Neural cell (in vitro differentiated cells): ENCODE measurements around the gene ZNF415. TPM values are rescaled to one million over a fixed set of nuclear protein-coding genes. Genes with fewer than 3 reads are reported as not detected.
A peak's percentile ranks its signal among the peaks of the same experiment; 100 is the strongest.

Experiments used
- H2AFZ ChIP-seq: fragments of 200-600, 300-800 bp; sonication (generic), shearing (Covaris generic); 2 replicates; pipeline ENCODE4 v1.6.0; 2014; ENCODE audit warnings: low read depth, mild to moderate bottlenecking, antibody characterized with exemption, low read length, moderate library complexity
- H3F3A ChIP-seq: fragments of 200-600 bp; shearing (Covaris generic); 2 replicates; pipeline ENCODE4 v1.6.1; 2016; ENCODE audit warnings: mild to moderate bottlenecking, moderate library complexity, mixed read lengths, antibody characterized with exemption, low read length; ENCODE audit not compliant: insufficient read depth, poor library complexity, severe bottlenecking
- H3K27ac ChIP-seq: fragments of 200-600, 300-800 bp; sonication (generic), shearing (Covaris generic); 2 replicates; pipeline ENCODE4 v1.5.1; 2014; ENCODE audit warnings: mild to moderate bottlenecking, low read length, moderate library complexity
- H3K27me3 ChIP-seq: fragments of 300-800, 200-600 bp; sonication (generic), shearing (Covaris generic); 2 replicates; pipeline ENCODE4 v1.6.0; 2014; ENCODE audit warnings: mild to moderate bottlenecking, low read depth, low read length, moderate library complexity; ENCODE audit not compliant: insufficient read depth
- H3K36me3 ChIP-seq: fragments of 300-800, 200-600 bp; sonication (generic), shearing (Covaris generic); 2 replicates; pipeline ENCODE4 v1.5.1; 2014; ENCODE audit warnings: mild to moderate bottlenecking, antibody characterized with exemption, low read length, moderate library complexity; ENCODE audit not compliant: insufficient read depth
- H3K4me2 ChIP-seq: fragments of 300-800, 200-600 bp; sonication (generic), shearing (Covaris generic); 2 replicates; pipeline ENCODE4 v1.6.0; 2014; ENCODE audit warnings: mild to moderate bottlenecking, low read length
- H3K4me3 ChIP-seq: fragments of 300-800, 200-600 bp; sonication (generic), shearing (Covaris generic); 2 replicates; pipeline ENCODE4 v1.5.1; 2014; ENCODE audit warnings: mild to moderate bottlenecking, low read length, moderate library complexity
- H3K79me2 ChIP-seq: fragments of 200-600 bp; shearing (Covaris generic); replicated peaks from 2 replicates; pipeline ENCODE4 v1.6.0; 2014; ENCODE audit warnings: mild to moderate bottlenecking, low read length, moderate library complexity; ENCODE audit not compliant: insufficient read depth
- H3K9ac ChIP-seq: fragments of 300-800, 200-600 bp; sonication (generic), shearing (Covaris generic); 2 replicates; pipeline ENCODE4 v1.6.1; 2016; ENCODE audit warnings: mild to moderate bottlenecking, low read length, mixed read lengths
- H3K9me2 ChIP-seq: fragments of 200-600 bp; shearing (Covaris generic); 2 replicates; pipeline ENCODE4 v1.6.1; 2016; ENCODE audit warnings: mild to moderate bottlenecking, low read length, mixed read lengths; ENCODE audit not compliant: insufficient read depth
- H3K9me3 ChIP-seq: fragments of 200-600, 300-800 bp; sonication (generic), shearing (Covaris generic); 2 replicates; pipeline ENCODE4 v1.6.1; 2016; ENCODE audit warnings: mild to moderate bottlenecking, mixed run types, low read length, moderate library complexity, mixed read lengths
- H4K20me1 ChIP-seq: fragments of 200-600 bp; shearing (Covaris generic); 2 replicates; pipeline ENCODE4 v1.6.1; 2016; ENCODE audit warnings: mild to moderate bottlenecking, mixed run types; ENCODE audit not compliant: insufficient read depth
- EP300 ChIP-seq: fragments of 450-650 bp; conservative IDR thresholded peaks from 2 replicates; pipeline ENCODE4 v1.6.1; 2014; ENCODE audit warnings: antibody characterized with exemption, mild to moderate bottlenecking, moderate library complexity; ENCODE audit not compliant: poor library complexity, severe bottlenecking
- EZH2 ChIP-seq: fragments of 200-600, 300-800 bp; shearing (Covaris generic), sonication (generic); IDR thresholded peaks from 2 replicates; pipeline ENCODE4 v1.6.1; 2014; ENCODE audit warnings: antibody characterized with exemption, low read length, borderline replicate concordance, mild to moderate bottlenecking; ENCODE audit not compliant: insufficient read depth, poor library complexity, severe bottlenecking
- MXI1 ChIP-seq: fragments of 450-650 bp; conservative IDR thresholded peaks from 2 replicates; pipeline ENCODE4 v1.6.1; 2014; ENCODE audit warnings: antibody characterized with exemption, mild to moderate bottlenecking; ENCODE audit not compliant: poor library complexity, severe bottlenecking
- POLR2AphosphoS5 ChIP-seq: IDR thresholded peaks from 2 replicates; pipeline ENCODE4 v1.6.1; 2012
- RAD21 ChIP-seq: fragments of 450-650 bp; conservative IDR thresholded peaks from 2 replicates; pipeline ENCODE4 v1.6.1; 2014; ENCODE audit warnings: antibody characterized with exemption, mild to moderate bottlenecking, moderate library complexity
- REST ChIP-seq: IDR thresholded peaks from 2 replicates; pipeline ENCODE4 v1.6.1; 2012; ENCODE audit warnings: borderline replicate concordance
- SMC3 ChIP-seq: fragments of 450-650 bp; conservative IDR thresholded peaks from 2 replicates; pipeline ENCODE4 v1.6.1; 2014; ENCODE audit warnings: antibody characterized with exemption, mild to moderate bottlenecking, moderate library complexity; ENCODE audit not compliant: poor library complexity
- TAF1 ChIP-seq: IDR thresholded peaks from 2 replicates; pipeline ENCODE4 v1.6.1; 2012; ENCODE audit warnings: low read depth
- polyA plus RNA-seq: library from polyadenylated mRNA; depleted of rRNA; stranded (reverse); fragments of >200 nt; gene quantifications from 2 replicates; pipeline ENCODE4 v1.2.3, GENCODE V29; 2014
- TF ChIP-seq, protein P1 (sequence below): fragments of 450-650 bp; IDR thresholded peaks from 2 replicates; pipeline ENCODE4 v1.5.1; 2014; ENCODE audit warnings: antibody characterized with exemption, mild to moderate bottlenecking, moderate library complexity; ENCODE audit not compliant: poor library complexity, severe bottlenecking

The ZNF415 gene
- polyA plus RNA-seq, 1 donor from 2014 or later = 25.9 TPM

- H3K36me3 ChIP-seq = no peaks in the 10 kb centered on the region
- no peak overlapping the region for H2AFZ ChIP-seq
- no peak for TF ChIP-seq TAF1
- TF ChIP-seq EZH2 = no peak
- TF ChIP-seq RAD21 = no peak
- TF ChIP-seq, protein P1, sequence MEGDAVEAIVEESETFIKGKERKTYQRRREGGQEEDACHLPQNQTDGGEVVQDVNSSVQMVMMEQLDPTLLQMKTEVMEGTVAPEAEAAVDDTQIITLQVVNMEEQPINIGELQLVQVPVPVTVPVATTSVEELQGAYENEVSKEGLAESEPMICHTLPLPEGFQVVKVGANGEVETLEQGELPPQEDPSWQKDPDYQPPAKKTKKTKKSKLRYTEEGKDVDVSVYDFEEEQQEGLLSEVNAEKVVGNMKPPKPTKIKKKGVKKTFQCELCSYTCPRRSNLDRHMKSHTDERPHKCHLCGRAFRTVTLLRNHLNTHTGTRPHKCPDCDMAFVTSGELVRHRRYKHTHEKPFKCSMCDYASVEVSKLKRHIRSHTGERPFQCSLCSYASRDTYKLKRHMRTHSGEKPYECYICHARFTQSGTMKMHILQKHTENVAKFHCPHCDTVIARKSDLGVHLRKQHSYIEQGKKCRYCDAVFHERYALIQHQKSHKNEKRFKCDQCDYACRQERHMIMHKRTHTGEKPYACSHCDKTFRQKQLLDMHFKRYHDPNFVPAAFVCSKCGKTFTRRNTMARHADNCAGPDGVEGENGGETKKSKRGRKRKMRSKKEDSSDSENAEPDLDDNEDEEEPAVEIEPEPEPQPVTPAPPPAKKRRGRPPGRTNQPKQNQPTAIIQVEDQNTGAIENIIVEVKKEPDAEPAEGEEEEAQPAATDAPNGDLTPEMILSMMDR = no peak
- no peak for TF ChIP-seq REST
- TF ChIP-seq POLR2AphosphoS5 = no peak
- no peak for TF ChIP-seq SMC3
- TF ChIP-seq MXI1 = no peak
- no peak for TF ChIP-seq EP300
- H3K4me2 ChIP-seq = peak overlapping the region; percentile 89
- no peaks in the 10 kb centered on the region for H4K20me1 ChIP-seq
- no peak overlapping the region for H3K9ac ChIP-seq
- H3K9me2 ChIP-seq = no peaks in the 10 kb centered on the region
- no peak overlapping the region for H3K27ac ChIP-seq
- no peaks in the 10 kb centered on the region for H3K9me3 ChIP-seq
- H3K4me3 ChIP-seq = peak overlapping the region; percentile 86
- H3K27me3 ChIP-seq = no peaks in the 10 kb centered on the region
- no peaks in the 10 kb centered on the region for H3K79me2 ChIP-seq
- no peaks in the 10 kb centered on the region for H3F3A ChIP-seq
These were observed 24.1 kb upstream of the ZNF415 start for GRCh38 chr19:53156850-53157249.

DNA sequence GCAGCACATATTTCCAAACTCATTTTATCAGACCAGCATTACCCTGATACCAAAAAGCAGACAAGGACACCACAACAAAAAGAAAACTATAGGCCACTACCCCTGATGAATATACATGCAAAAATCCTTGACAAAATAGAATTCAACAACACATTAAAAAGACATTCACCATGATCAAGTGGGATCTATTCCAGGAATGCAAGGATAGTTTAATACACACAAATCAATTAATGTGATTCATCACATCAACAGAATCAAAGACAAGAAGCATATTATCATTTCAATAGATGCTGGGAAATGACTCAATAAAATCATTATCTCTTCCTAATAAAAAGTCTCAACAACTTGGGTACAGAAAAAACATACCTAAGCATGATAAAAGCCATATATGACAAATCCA lies 14.9 kb upstream of the ZNF415 start:
- Histone ChIP-seq H3K9me2 (no peaks in the 10 kb centered on the region), H3F3A (no peaks in the 10 kb centered on the region), H3K36me3 (peaks cover 18% of the 10 kb centered on the region), H3K9ac (no peak overlapping the region), H4K20me1 (no peaks in the 10 kb centered on the region), H3K27ac (no peak overlapping the region), H2AFZ (no peak overlapping the region), H3K4me2 (no peak overlapping the region), H3K79me2 (no peaks in the 10 kb centered on the region), H3K27me3 (no peaks in the 10 kb centered on the region), H3K4me3 (no peak overlapping the region), H3K9me3 (peaks cover 11% of the 10 kb centered on the region)
- TF ChIP-seq EZH2 = no peak
- TF ChIP-seq MXI1 = no peak
- TF ChIP-seq TAF1 = no peak
- TF ChIP-seq EP300 = no peak

- H3K27me3 ChIP-seq = no peaks in the 10 kb centered on the region
- no peak overlapping the region for H3K9ac ChIP-seq
- H3K27ac ChIP-seq = no peak overlapping the region
- no peak for TF ChIP-seq EZH2
- TF ChIP-seq TAF1 = no peak
- no peak for TF ChIP-seq RAD21
- no peak for TF ChIP-seq EP300
- no peak for TF ChIP-seq REST
- TF ChIP-seq POLR2AphosphoS5 = no peak
- no peak for TF ChIP-seq MXI1
- TF ChIP-seq, protein P1 = no peak
- no peak for TF ChIP-seq SMC3
- peaks cover 43% of the 10 kb centered on the region for H3K36me3 ChIP-seq
- H3K9me2 ChIP-seq = no peaks in the 10 kb centered on the region
- H3K4me3 ChIP-seq = no peak overlapping the region
- no peak overlapping the region for H2AFZ ChIP-seq
- H3K9me3 ChIP-seq = peaks cover 13% of the 10 kb centered on the region
- no peaks in the 10 kb centered on the region for H3F3A ChIP-seq
- H3K4me2 ChIP-seq = no peak overlapping the region
- no peaks in the 10 kb centered on the region for H3K79me2 ChIP-seq
- H4K20me1 ChIP-seq = no peaks in the 10 kb centered on the region
These were observed 7.6 kb upstream of the ZNF415 start for GRCh38 chr19:53140351-53140750.
